ENCODE results near the gene C1orf226. TPM values are rescaled to one million over a fixed set of nuclear protein-coding genes. Genes with fewer than 3 reads are reported as not detected.
"Not testable (repeated sequence)": the region's sequence is repeated elsewhere in the genome, so short reads cannot be mapped to it uniquely, and the experiment has no call there.

Gene C1orf226
- total RNA-seq, 1 donor from 2014 or later: 2.7 TPM

GRCh38 chr1:162343470-162343869 lies 38.1 kb upstream of the C1orf226 start:
- no peak overlapping the region for H3K4me3 ChIP-seq
- H3K36me3 ChIP-seq: no peaks in the 10 kb centered on the region
- H3K27me3 ChIP-seq: no peaks in the 10 kb centered on the region
- DNase-seq (ENCODE audit: extremely low spot score in 2 of 2): no peak
- no peaks in the 10 kb centered on the region for H3K4me1 ChIP-seq
- intact Hi-C loops (cut with DNase I): no loop called here
- H3K27ac ChIP-seq: no peak overlapping the region
- no peaks in the 10 kb centered on the region for H3K9me3 ChIP-seq
- TF ChIP-seq POLR2A (IDR thresholded peaks at IDR 0.05) (no peak), CTCF (IDR thresholded peaks at IDR 0.05) (no peak), POLR2AphosphoS5 (IDR thresholded peaks at IDR 0.05; ENCODE audit: insufficient read depth in 1 of 2, low read depth in 1 of 2) (no peak)

- intact Hi-C loops (cut with DNase I): no loop called here
Measured at GRCh38 chr1:162347281-162347680, 34.2 kb upstream of the C1orf226 start.

GRCh38 chr1:162349635-162350330 lies 31.7 kb upstream of the C1orf226 start:
- Histone ChIP-seq H3K27ac (no peak overlapping the region), H3K9me3 (no peaks in the 10 kb centered on the region), H3K36me3 (no peaks in the 10 kb centered on the region), H3K4me1 (peaks cover 12% of the 10 kb centered on the region), H3K27me3 (no peaks in the 10 kb centered on the region), H3K4me3 (no peak overlapping the region)
- intact Hi-C loops (cut with DNase I): no loop called here
- TF ChIP-seq CTCF (IDR thresholded peaks at IDR 0.05): no peak
- DNase-seq (ENCODE audit: extremely low spot score in 2 of 2): no peak

More at GRCh38 chr1:162347281-162347680, 34.2 kb upstream of the C1orf226 start:
- no peaks in the 10 kb centered on the region for H3K27me3 ChIP-seq
- H3K36me3 ChIP-seq: no peaks in the 10 kb centered on the region
- H3K4me3 ChIP-seq: no peak overlapping the region
- peaks cover 12% of the 10 kb centered on the region for H3K4me1 ChIP-seq
- DNase-seq (ENCODE audit: extremely low spot score in 2 of 2): no peak
- no peaks in the 10 kb centered on the region for H3K9me3 ChIP-seq
- no peak for TF ChIP-seq POLR2A (IDR thresholded peaks at IDR 0.05)
- no peak for TF ChIP-seq CTCF (IDR thresholded peaks at IDR 0.05)
- TF ChIP-seq POLR2AphosphoS5 (IDR thresholded peaks at IDR 0.05; ENCODE audit: insufficient read depth in 1 of 2, low read depth in 1 of 2): no peak
- no peak overlapping the region for H3K27ac ChIP-seq

- intact Hi-C loops (cut with DNase I): no loop called here
- no peak for DNase-seq (ENCODE audit: extremely low spot score in 2 of 2)
- no peaks in the 10 kb centered on the region for H3K27me3 ChIP-seq
- no peak overlapping the region for H3K4me3 ChIP-seq
- TF ChIP-seq CTCF (IDR thresholded peaks at IDR 0.05): no peak
- no peak for TF ChIP-seq POLR2AphosphoS5 (IDR thresholded peaks at IDR 0.05; ENCODE audit: insufficient read depth in 1 of 2, low read depth in 1 of 2)
- TF ChIP-seq POLR2A (IDR thresholded peaks at IDR 0.05): no peak
- H3K27ac ChIP-seq: no peak overlapping the region
- H3K36me3 ChIP-seq: no peaks in the 10 kb centered on the region
- H3K9me3 ChIP-seq: no peaks in the 10 kb centered on the region
- H3K4me1 ChIP-seq: peaks cover 12% of the 10 kb centered on the region
Measured at GRCh38 chr1:162351246-162351842, 30.2 kb upstream of the C1orf226 start.

GRCh38 chr1:162351874-162352273 lies 29.7 kb upstream of the C1orf226 start:
- intact Hi-C loops (cut with DNase I); H3K36me3 ChIP-seq; H3K27ac ChIP-seq; DNase-seq (ENCODE audit: extremely low spot score in 2 of 2); H3K27me3 ChIP-seq; H3K4me3 ChIP-seq; H3K9me3 ChIP-seq: not testable (repeated sequence)
- H3K4me1 ChIP-seq: peaks cover 12% of the 10 kb centered on the region

All from vagina (tissue), 2 donors.